Measurements from ENCODE around the gene C6orf15.

The C6orf15 gene

DNA sequence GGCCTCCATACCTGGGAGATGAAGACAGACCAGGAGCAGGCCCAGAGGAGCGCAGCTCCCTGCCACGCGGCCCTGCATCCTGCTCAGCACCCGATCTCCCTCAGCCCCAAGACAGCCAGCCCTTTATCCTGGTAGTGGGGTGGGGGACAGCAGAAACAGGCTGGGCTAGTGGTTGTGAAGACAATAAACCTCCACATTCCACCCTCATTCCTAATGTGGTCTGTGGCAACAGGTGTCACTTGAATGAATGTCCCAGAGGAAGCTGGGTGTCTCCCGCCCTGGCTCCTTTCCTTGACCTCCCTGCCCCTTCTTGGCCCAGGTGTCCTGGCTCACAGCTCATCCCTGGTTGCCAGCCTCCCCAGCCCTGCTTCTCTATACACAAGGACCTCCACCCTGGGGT, at the start of gene C6orf15:
Gene C6orf15, minus strand, starts transcription at position 98 of the 400 bp plus-strand sequence. Its CDS starts 20 bp downstream, at position 78.
- DNase-seq (ENCODE audit: low read depth): no peak

DNA sequence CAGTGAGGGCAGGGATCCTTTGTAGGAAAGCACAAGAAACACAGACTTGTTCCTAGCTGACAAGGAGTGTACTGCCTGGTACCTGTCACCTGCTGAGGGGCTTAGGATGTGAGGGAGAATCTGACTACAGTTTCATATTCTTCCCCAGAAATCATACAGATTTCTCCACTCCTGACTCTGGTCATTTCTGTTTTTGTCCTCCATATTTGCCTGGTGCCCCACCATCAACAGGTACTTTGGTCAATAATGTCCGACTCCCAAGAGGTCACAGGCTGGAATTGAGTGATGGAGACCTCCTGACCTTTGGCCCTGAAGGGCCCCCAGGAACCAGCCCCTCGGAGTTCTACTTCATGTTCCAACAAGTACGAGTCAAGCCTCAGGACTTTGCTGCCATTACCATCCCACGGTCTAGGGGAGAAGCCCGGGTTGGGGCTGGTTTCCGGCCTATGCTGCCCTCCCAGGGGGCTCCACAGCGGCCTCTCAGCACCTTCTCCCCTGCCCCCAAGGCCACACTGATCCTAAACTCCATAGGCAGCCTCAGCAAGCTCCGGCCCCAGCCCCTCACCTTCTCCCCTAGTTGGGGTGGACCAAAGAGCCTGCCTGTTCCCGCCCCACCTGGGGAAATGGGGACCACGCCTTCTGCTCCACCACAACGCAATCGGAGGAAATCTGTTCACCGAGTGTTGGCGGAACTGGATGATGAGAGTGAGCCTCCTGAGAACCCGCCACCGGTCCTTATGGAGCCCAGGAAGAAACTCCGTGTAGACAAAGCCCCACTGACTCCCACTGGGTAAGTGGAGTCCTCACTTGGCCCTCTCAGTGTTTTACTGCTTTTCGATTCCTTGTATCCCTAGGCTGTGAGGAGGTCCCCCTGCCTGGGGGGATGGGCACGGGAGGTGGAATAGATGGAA, 49.1 kb upstream of the C6orf15 start:
- no peak for DNase-seq (ENCODE audit: low read depth)

DNA sequence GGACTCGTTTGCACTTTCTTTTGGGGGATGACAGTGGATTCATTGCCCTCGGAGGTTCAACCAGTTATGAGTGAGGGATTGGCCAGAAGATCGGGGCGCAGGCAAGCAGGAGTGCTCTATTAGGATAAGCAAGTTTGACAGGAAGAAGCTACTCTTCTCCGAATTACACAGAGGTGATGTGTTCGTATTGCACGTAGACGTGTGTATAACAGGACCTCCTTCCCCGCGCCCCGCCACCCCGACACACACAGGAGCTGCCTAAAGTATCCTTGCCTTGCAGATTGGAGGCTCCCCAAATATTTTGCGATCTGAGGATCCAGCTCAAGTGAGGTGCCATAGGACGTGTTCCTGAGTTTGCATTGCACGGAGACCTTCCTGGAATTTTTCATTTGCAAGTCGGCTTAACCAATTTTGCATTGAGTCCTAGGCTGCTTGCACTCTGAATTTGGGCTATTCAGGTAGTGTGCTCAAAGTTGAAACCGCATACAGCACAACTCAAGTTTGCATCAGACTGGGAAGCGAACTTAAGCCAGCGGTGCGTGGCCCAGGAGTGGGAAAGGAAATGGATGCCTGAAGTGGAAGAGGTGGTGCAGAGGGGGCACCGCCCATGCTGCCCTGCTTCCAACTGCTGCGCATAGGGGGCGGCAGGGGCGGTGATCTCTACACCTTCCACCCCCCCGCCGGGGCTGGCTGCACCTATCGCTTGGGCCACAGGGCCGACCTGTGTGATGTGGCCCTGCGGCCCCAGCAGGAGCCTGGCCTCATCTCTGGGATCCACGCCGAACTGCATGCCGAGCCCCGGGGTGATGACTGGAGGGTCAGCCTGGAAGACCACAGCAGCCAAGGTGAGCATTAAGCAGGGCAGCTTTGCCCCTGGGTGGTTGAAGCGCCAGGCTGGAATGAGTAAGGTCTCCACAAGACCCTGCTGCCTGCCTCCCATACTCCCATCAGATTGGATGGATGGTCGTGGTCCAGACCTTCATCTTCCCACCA, 46.8 kb upstream of the C6orf15 start:
- no peak for DNase-seq (ENCODE audit: low read depth)

DNA sequence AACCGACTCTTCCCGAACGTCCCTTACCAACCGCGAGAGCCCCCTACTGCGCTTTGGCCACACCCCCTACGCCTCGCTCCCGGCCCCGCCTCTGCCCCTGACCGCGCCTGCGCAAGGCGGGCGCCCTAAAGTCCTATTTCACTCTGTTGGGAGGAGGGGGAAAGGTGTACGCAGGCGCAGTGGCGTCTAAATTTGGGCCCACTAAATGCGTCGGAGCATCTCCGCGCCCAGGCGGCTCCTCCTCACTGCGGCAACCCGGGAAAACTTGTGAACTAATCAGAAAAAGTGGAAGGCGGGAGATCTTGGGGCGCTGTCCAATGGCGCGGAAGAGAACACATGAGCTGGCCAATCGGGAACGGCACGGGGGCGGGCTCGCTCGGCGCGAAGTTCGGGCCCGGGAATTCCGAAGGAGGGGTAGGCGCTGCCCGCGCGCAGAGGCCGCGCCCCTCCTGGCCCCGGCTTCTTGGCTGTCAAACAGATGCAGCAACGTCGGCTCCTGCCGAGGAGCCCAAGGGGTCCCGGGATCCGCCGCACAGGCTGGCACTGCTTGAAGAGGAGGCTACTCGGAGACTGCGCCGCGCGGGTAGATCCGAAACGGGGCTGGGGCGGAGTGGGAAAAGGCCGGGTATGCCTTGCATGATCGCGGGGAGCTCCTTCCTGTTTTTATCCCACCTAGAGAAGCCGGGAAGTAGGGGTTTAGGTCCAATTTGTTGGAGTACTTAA, 45.9 kb upstream of the C6orf15 start, which contains the start of gene TCF19:
Gene TCF19, plus strand, starts transcription at position 450 of the 723 bp plus-strand sequence. CDS start 881 bp downstream, outside the sequence.
- DNase-seq (ENCODE audit: low read depth): peak; percentile 98

DNA sequence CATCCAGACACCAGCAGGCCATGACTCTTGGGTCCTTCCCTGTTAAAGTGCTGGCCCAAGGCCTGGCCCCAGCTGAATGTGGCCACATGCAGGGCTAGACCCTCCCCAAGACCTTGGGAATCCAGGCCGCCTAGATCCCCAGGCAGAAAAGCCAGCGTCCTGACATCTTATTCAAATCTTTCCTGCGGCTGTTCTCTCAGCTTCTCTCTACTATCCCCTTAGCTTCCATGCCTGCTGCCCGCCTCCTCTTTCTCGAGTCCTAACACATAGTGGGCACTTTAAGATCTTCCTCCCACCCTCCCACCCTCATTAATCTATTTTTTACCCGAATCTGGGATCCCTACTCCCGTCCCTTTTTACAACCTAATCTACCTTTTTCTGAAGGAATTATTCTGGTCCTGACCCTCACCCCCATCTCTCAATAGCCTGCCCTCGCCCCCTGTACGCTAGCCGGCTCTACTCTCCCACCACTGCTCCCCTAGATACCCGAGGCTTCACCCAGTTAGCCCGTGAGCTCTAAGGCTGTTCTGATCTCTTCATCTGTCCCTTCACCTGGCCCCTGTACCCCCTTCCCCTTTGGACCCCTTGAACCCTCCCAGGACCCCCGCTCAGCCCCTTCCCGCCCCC, 45.3 kb upstream of the C6orf15 start, which contains the start of gene CCHCR1:
Gene CCHCR1, minus strand, starts transcription at position 290 of the 627 bp plus-strand sequence. Its CDS starts 202 bp downstream, at position 88.
- no peak for DNase-seq (ENCODE audit: low read depth)

DNA sequence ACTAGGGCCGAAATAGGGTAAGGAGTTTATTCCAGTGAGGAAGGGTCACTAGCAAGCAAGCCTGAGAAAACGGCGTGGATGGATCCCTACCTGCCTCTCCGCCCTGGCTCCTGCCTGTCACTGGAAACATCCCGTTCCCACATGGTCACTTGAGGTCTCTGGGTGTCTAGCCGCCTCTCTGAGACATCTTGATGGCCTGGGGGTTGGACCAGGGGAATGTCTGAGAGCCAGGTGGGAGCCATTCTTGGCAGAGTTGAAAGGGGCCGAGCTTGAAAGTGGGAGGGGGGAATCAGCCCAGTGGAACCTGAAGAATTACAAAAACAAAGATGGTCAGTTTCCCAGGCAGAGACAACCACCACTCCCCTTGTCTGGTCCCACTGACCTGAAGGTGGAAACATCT, 44.3 kb upstream of the C6orf15 start:
- DNase-seq (ENCODE audit: low read depth): no peak

DNA sequence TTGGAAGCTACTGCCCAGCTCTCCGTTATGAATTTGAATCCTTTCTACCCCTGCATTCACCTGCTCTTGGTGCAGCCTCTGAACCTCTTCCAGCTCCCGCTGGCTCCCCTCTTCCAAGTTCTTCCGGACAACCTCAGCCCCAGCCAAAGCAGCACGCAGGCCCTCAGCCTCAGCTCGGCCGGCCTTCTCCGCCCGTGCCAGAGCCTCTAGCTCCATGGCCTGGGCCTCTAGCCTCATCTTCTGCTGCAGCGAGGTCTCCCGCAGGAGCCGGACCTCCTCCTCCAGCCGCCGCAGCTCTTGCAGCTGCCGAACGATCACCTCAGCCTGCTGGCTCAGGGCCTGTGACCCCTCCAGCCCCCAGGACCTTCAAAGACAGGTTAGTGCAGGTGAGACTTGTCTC, 42.1 kb upstream of the C6orf15 start:
- DNase-seq (ENCODE audit: low read depth): no peak

DNA sequence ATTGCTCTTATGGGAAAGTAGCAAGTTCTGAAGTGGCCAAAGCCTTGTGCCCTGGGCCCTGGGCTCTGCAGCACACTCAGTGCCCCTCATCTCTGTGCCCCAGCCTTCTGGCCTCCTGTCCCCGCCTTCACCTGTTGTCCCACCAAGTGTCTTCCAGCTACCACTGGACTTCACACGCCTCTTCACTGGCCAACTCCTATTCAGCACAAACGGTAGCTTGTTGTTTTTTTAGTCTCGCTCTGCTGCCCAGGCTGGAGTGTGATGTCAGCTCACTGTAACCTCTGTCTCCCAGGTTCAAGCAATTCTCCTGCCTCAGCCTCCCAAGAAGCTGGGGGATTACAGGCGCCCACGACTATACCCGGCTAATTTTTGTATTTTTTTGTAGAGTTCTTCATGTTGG, 40.4 kb upstream of the C6orf15 start:
- no peak for DNase-seq (ENCODE audit: low read depth)

DNA sequence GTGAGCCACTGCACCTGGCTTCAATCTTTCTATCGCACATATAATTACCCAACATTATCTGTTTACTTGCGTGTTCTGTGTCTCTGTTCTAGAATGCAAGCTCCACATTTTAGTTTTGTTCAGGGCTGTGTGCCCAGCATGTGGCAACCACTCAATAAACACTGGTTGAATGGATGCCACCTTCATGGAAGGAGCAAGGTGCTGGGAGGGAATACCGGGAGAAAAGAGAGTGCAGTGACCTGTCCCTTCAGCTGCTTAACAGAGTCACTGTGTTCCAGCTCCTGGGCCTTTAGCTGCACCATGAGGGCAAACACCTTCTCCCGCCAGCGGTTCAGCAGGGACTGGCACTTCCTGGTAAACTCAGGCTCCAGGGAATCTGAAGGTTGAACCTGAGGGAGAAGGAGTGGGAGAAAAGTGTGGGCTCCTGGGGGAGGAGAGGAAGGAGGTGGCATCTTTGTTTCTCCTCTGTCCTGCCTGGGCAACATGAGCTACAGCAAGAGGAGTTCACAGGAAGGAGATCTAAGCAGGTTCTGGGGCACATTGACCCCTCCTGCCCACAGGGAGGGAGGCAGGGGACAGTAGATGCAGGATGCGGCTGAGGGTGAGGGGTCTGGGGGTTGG, 37.6 kb upstream of the C6orf15 start:
- no peak for DNase-seq (ENCODE audit: low read depth)

DNA sequence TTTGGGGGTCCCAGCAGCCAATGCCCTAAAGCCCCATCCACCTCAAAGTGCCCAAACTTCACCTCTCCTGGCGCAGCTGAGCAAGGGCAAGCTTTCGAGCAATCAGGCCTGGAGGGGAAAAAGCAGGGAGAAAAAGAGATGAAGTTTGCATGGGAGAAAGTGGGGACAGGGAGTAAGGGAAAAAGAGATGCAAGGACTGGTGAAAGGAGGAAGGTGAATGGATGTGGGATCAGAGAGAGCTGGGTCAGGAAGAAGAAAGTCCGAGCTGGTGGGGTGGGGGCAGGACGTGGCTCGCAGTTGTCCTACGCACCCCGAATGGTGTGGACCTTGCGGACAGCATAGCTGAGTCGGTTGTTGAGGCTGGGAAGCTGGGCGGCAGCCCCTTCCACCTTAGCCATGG, 33.0 kb upstream of the C6orf15 start:
- no peak for DNase-seq (ENCODE audit: low read depth)

DNA sequence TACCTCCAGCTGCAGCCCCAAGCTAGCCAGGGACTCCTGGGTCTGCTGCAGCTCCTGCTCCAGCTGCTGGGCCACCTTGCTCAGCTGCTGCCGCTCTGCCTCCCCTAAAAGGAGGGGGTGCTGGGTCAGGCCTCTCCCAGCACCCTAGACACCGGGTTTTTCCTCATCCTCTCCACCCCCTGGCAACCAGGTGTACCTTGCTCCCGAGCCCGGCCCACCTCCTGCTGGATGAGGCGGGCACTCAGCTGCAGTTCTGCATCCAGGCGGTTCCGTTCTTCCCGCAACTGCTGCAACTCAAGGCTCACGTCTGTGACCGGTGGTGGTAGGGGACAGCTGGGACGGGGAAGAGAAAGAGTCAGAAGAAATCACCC, 32.6 kb upstream of the C6orf15 start:
- no peak for DNase-seq (ENCODE audit: low read depth)

DNA sequence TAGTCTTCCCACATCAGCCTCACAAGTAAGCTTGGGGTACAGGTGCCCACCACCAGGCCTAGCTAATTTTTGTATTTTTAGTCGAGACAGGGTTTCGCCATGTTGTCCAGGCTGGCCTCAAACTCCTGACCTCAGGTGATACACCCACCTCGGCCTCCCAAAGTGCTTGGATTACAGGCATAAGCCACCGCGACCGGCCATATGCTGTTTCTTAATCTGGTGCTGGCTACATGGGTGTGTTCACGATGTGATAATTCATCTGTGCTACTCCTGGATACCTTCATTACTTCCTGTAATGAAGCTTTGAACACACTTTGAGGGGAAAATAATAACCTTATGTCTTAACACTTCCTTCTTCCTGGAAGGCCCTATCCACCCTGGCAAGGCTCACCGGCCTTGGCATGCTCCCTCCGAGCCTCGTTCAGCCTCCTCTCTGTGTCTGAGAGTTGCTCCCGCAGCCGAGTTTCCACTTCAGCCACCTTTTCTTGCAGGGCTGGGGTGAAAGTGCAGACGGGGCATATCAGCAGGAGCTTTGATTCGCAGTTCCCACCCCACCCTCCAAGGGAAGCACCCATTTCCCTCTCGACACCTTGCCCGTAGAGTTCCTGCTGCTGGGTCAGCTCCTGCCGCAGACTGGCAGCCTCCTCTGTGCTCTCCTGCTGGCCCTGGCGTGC, 32.1 kb upstream of the C6orf15 start:
- DNase-seq (ENCODE audit: low read depth): no peak

DNA sequence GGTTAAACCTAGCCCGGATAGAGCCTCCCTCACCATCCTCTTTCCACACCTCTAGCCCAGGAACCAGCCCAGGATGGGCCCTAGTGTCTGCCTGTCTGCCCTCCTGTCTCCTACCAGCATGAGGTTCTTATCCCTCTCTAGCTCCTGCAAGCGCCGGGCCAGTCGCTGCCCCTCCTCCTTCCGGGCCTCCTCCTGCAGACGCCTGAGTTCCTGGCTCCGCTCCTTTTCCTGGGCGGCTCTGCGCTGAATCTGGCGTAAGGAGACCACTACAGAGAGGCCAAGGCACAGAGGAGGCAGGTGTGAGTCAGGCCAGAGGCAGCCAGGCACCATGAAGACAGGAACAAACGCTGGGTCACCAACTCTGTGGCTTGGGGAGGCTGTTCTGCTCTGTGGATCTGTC, 30.8 kb upstream of the C6orf15 start:
- DNase-seq (ENCODE audit: low read depth): peak; percentile 36

DNA sequence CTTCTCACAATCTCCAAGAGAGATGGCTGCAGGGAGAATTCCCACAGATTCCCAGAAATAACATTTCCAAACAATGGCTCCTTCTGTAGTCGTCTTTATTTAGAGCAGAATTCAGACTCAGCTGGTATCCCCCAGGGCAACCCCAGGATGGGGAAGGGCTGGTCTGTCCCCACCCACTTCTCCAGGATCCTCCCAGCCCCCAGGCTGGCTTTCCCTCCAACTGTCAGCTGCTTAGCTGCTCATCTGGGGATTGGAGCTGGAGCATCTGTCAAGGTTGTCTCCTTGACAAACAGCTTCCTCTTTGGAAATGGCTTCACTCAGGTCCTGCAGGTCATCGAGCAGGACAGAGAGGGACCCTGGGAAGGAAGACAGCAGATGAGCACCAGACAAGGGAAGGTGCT, 30.0 kb upstream of the C6orf15 start:
- DNase-seq (ENCODE audit: low read depth): no peak

DNA sequence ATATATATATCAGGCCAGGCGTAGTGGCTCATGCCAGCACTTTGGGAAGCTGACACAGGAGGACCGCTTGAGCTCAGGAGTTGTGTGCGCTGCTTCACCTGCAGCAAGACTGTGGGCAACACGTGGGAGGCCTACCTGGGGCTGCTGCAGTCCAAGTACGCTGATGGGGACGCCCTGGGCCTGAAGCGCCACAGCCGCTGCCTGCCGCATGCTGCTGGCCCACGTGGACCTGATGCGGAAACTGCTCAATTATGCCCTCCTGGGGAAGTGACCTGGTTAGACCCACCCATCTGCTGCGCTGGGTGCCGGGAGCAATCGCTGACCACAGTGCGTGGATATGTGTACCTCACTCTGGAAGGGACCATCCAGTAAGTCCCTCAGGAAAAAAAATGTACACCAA, 28.3 kb upstream of the C6orf15 start:
- DNase-seq (ENCODE audit: low read depth): no peak

DNA sequence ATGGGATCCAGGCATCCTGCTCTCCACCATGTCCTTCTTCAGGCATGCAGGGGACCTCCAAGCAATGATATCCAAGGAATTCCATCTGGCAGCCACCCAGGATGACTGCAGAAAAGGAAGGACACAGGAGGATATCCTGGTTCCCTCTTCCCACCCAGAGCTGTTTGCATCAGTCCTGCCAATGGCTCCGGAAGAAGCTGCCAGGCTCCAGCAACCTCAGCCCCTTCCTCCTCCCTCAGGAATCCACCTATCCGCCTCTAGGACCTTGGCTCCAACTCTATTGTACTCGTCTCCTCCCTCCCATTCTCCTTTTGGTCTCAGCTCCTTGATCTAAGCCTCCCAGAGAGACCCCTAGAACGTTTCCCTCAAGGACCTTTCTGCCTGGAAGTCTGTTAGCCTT, 27.2 kb upstream of the C6orf15 start:
- DNase-seq (ENCODE audit: low read depth): no peak

DNA sequence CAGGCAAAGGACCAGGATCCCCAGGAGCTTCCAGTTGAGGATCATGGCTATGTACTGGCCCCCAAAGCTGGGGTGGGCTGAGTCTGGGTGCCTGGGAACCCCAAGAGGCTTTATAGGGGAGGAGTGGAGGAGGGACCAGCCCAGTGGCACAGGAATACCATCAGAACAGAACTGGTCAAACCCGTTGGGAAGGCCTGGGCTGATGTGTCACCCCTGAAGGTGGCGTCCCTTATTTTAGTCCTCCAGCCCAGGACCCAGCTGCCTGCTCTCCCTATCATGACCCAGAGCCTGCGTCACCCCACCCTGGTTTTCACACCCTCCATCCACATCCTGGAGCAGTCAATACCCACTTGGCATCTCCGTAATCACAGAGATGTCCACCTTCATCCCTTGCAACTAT, 26.6 kb upstream of the C6orf15 start, which contains the start of gene PSORS1C2:
Gene PSORS1C2, minus strand, starts transcription at position 85 of the 400 bp plus-strand sequence. Its CDS starts 40 bp downstream, at position 45.
- no peak for DNase-seq (ENCODE audit: low read depth)

DNA sequence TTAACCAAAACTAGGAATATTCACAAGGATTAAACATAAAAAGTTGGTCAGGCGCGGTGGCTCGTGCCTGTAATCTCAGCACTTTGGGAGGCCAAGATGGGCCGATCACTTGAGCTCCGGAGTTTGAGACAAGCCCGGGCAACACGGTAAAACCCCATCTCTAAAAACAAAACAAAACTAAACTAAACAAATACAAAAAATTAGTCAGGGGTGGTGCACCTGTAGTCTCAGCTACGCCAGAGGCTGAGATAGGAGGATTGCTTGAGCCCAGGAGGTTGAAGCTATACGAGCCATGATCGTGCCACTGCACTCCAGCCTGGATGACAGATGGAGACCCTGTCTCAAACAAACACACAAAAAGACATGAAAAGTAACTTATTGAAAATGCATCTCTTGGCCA, 23.3 kb upstream of the C6orf15 start:
- DNase-seq (ENCODE audit: low read depth): no peak

DNA sequence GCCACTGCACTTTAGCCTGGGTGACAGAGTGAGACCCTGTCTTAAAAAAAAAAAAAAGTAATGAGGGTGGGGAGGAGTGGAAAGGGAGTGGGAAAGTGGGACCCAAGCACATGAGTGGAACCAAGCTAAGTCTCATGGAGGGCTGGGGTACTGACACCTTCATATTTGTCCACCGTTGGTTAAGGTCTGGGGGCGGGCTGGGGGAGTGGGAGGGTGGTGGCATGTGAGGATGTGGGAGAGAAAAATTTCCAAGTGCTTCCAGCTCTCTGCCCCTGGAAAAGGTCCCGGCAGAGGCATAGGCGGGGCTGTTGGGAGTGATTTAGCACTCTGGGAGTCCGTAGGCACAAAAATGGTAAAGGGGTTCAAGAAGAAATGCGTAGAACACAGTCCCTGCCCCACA, 20.4 kb upstream of the C6orf15 start:
- DNase-seq (ENCODE audit: low read depth): no peak

DNA sequence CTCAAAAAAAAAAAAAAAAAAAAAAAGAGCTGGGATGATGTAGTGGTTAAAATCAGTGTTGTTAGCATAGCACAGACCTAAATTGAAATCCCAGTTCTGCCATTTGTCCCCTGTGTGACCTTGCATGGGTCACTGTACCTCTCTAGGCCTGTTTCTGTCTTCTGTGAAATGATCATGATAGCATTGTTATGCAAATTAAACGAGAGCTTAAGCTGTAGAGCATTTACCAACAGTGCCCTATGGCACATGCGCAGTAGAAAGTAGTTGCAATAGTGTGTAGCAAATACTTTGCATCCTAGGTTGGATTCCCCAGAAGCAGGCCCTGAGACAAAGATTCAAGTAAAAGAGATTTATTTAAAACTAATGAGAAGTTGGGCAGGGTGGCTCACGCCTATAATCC, 19.2 kb upstream of the C6orf15 start:
- DNase-seq (ENCODE audit: low read depth): no peak
